Measurements from ENCODE around the gene EIF4G3.

DNA sequence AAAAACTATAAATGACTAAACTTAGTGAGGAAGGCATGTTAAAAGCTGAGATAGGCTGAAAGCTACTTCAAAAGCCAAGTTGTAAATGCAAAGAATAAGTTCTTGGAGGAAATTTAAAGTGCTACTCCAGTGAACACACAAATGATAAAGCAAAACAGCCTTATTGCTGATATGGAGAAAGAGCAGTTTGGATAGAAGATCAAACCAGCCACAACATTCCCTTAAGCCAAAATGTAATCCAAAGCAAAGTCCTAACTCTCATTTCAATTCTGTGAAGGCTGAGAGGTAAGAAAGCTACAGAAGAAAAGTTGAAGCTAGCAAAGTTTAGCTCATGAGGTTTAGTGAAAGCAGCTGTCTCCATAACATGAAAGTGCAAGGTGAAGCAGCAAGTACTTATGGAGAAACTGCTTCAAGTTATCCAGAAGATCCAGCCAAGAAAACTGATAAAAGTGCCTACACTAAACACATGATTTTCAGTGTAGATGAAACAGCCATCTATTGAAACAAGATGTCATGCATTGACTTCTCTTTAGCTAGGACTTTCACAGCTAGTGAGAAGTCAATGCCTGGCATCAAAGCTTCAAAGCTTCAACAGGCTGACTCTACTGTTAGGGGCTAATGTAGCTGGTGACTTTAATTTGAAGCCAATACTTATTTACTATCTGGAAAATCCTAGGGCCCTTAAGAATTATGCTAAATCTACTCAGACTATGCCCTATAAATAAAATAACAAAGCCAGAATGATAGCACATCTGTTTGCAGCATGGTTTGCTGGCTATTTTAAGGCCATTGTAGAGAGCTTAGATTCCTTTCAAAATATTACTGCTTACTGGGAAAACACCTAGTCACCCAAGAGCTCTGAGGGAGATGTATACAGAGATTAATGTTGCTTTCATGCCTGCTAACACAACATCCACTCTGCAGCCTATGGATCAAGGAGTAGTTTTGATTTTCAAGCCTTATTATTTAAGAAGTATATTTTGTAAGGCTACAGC, 188.6 kb downstream of the EIF4G3 start:
- no peak for TF ChIP-seq CTCF (IDR thresholded peaks at IDR 0.05)
- no peak for TF ChIP-seq POLR2A (IDR thresholded peaks at IDR 0.05)
